Endometrial microvascular endothelial cells (primary cell): Measurements from ENCODE around the gene PI4KA. TPM values are rescaled to one million over a fixed set of nuclear protein-coding genes. Genes with fewer than 3 reads are reported as not detected.
"Not testable (repeated sequence)": the region's sequence is repeated elsewhere in the genome, so short reads cannot be mapped to it uniquely, and the experiment has no call there.

Experiments
- in situ Hi-C: cut with HindIII; loops from 2 replicates; pipeline ENCODE4 v1.10.0; 2017; ENCODE audit warnings: low sequenced_read_pairs, low pct_unique_long_range_greater_than_20kb; ENCODE audit errors: inconsistent ontology term
- total RNA-seq: library from RNA; depleted of rRNA; stranded (reverse); fragments of >200 nt; gene quantifications from one replicate; pipeline ENCODE4 v1.2.3, GENCODE V29; 2015; ENCODE audit errors: inconsistent ontology term

The PI4KA gene
- total RNA-seq, 1 donor from 2014 or later = 52.4 TPM

DNA sequence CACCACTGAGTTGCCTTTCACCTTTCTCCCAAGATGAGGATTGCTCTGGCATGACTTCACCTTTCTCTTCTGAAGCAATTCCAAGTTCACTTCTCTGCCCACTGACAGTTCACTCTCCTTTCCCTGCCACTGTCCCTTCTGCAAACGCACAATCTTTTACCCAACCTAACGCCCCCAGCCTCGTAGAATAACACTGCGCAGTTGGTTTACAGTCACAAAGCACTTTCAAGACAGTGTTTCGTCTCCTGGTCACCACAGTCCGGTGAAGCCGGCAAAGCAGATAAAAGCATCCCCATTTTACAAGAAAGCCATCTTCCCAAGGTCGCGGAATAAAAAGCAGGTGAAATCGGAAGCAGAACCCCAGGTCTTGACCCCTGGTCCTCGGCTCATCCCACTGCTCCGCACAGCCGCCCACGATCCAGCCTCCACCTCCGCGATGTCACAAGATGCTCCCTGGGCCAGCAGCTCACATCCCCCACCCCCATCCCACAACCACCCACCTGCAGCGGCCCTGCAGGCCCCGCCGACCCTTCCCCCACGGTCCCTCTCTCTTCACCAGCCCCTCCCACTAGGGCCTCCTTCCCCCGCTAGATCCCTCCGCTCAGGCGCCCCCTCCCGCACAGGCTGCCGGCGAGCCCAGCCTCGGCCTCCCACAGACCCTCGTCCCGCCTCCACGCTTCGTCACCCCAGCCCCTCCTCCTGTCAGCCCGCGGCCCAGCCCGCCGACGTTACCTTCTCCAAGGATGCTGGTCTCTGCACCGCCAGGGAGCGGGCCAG is 585 bp downstream of the PI4KA start:
- in situ Hi-C loops = no loop called here

DNA sequence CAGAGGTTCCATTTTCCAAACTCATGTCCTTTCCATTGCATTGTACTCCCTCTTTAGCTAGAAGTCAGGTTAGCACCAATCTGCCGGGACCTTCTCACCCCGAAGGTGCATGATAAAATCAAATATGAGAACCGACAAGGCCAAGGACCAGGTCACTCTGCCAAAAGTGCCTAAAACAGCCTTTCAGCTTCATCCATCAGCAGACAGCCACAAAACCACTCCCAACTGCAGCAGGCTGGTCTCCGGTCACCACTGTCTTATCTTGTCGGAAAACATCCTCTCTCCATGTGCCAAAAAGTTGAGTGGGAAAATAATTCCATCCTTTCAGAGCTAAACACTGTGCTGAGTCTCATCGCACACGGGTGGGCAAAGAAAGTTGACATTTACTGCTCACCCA is 1.4 kb downstream of the PI4KA start:
- in situ Hi-C loops = no loop called here

DNA sequence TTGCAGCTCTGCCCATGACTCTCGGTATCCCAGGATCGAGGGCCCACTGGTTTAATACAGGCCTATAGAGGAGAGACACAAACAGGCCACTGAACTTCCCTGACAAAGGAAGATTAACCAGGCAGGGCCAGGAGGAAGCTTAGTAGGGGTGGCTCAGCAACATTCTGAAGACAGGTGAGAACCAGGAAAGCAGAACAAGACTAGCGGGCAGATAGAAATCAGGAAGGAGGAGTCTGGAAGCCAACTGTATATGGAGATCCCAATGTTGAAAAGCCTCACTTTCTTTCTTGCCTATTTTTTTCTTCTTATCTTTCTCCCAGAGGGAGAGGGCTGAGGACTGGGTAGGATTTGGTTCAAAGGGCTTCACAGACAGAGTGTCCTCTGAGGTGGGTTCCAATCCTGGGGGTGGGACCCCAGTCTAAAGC is 5.4 kb downstream of the PI4KA start:
- in situ Hi-C loops = no loop called here

DNA sequence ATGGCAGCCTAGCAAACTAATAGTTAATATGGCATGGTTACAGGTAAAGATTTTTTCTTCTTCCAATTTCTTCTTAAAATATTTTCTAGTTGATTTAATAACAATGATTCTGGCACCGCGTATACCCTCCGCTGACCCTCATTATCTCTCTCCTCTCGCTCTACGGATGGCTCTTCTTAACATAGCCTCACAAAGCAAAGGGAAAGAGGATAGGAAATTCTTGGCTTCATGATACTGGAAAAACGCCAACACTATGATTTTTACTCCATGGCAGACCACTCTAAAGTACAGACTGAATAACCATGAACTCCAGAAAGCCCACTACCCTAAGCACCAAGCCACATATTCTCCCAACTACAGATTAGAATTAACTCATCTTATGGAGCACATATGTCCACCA is 6.1 kb downstream of the PI4KA start:
- in situ Hi-C loops = no loop called here

DNA sequence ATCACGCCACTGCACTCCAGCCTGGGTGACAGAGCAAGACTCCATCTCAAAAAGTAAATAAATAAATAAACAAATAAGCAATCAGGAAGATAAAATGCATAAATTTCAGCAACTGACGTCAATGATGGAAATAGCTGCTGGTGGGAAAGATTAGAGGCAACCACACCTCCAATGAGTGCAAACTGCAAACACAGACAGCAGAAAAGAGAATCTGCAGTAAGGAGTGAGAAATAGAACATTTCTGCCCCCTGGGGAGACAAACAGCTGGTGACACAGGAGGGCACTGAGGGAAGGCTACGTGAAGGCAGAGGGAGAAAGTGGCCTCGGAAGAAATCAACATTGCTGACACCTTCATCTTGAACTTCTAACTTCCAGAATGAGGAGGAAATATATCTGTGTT is 6.5 kb downstream of the PI4KA start:
- in situ Hi-C loops = no loop called here

DNA sequence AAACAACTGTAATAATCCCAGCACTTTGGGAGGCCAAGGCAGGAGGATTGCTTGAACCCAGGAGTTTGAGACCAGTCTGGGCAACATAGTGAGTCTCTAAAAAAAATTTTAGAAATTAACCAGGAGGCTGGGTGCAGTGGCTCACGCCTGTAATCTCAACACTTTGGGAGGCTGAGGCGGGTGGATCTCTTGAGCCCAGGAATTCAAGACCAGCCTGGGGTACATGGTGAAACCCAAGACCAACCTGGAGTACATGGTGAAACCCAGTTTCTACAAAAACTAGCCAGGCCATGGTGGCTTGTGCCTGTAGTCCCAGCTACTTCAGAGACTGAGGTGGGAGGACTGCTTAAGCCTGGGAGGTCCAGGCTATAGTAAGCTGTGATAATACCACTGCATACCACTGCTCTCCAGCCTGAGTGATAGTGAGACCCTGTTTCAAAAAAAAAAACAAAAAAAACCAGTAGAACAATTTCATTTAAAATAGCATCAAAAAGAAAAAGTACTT is 11.2 kb downstream of the PI4KA start:
- in situ Hi-C loops = no loop called here

DNA sequence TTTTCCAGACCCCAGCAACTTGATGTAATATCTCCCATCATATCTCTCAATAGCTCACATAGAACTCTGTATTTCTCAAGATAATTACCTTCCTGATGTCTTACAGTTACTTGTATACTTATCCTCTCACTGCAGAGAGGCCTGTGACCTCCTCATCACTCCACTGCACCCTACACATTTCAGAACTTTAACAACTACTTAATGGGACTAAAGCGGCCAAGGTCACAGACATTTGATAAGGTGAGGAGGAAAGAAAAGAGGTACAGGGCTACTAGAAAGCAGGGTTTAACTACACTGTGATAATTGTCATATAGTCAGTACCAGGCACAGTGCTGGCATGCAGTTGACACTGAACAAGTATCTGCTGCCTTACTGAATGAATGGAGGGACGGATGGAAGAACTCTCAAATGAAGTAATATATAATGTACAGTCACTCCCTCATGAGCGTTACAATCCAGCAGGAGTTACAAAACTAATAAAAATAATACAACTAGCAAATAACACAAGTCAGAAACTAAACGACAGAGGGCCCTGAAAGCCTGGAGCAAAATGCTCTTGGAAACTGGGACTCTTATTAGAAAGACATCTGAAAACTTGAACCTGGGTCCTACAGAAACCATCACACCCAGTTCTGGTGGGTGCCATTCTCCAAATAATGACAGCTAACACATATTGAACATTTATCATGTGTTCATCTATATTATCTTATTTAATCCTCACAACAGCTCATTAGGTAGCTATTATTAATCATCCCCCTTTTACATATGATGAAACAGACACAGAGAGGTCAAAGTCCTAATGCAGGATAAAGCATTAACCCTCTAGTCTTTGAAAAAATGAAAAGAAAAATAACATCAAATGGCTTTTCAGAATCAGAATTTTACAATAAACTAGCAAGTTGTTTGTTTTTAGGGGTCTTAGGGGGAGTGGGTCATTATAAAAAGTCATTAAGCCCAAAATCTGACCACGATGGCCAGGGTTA is 14.3 kb downstream of the PI4KA start:
- in situ Hi-C loops = no loop called here

DNA sequence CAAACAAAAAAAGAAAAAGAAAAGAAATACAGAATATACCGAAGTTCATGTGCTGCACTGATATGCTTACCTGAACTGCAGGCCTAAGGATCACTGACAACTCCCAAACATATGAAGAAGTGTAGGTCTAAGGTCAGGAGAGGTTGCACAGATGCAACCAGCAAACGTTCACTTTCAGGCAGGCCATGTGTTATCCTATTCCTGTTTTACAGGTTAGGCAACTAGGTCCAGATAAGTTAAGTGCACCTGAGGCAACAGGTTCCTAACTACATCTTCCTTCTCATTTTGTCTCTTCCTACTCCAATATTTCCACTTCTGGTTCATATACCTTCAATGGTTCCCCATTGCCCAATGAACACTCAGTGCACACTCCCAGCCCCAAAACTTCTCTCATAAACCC is 15.1 kb downstream of the PI4KA start:
- in situ Hi-C loops = no loop called here

DNA sequence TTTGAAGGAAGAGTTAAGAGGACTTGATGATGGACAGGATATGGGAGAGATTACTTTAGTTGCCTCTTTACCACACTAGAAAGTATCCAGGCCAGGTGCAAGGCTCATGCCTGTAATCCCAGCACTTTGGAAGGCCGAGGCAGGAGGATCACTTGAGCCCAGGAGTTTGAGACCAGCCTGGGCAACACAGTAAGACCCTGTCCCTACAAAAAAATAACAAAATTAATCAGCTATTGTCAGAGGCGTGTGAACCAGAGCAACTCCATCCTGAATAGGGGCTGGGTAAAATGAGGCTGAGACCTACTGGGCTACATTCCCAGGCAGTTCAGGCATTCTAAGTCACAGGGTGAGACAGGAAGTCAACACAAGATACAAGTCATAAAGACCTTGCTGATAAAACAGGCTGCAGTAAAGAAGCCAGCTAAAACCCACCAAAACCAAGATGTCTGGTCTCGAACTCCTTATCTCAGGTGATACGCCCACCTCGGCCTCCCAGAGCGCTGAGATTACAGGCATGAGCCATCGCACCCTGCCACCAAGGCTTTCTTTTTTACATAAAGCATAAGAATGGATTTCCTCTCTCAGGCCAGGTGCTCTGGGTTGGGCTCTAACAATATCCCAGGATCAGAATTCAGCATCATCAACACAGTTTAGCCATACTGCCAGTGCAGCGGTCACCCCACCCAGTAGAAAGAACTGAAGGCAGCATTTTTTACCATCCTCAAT is 17.8 kb downstream of the PI4KA start:
- in situ Hi-C loops = no loop called here

DNA sequence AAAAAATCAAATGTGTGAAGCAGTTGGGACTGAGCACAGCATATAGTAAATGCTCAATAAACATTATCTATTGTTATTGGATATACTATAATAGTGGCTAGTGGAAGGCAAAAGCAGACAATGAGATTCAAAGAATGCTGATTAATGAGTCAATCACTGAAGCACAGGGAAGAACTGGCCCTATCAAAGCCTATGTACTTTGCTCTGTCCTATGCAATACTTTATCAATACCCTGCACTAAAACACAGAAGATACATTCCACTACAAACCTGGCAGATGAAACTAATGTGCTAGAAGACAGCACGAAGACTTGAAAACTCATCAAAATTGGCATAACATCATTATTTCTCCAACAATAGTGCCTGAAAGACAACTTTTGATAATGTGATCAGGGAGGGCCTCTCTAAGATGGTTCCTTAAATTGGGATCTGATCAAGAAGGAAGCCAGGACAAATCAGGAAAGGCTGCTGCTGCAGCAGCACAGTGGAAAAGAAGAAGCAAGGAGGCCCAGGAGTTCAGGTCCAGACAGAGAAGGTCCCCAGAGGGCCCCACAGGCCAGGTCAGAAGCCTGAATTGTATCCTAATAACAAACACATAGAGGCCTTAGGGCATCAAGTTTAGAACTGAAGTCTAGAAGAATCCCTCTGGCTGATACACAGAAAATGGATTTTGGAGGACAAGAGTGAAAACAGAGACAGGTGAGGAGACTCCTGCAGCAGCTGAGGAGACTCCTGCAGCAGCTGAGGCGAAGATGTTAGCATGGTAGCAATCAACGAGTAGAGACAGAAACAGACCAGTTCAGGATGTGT is 18.6 kb downstream of the PI4KA start:
- in situ Hi-C loops = no loop called here

DNA sequence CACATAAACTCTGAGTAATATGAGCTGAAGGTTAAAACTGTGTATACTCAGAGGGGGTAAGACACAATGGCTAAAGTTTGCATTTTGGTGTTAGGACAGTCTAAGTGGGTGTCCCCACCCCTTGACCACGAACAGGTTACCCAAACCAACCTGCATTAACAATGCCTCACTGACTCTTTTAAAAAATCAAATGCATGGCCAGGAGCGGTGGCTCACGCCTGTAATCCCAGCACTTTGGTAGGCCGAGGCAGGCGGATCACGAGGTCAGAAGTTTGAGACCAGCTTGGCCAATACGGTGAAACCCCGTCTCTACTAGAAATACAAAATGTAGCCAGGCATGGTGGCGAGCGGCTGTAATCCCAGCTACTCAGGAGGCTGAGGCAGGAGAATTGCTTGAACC is 19.3 kb downstream of the PI4KA start:
- in situ Hi-C loops = not testable (repeated sequence)

DNA sequence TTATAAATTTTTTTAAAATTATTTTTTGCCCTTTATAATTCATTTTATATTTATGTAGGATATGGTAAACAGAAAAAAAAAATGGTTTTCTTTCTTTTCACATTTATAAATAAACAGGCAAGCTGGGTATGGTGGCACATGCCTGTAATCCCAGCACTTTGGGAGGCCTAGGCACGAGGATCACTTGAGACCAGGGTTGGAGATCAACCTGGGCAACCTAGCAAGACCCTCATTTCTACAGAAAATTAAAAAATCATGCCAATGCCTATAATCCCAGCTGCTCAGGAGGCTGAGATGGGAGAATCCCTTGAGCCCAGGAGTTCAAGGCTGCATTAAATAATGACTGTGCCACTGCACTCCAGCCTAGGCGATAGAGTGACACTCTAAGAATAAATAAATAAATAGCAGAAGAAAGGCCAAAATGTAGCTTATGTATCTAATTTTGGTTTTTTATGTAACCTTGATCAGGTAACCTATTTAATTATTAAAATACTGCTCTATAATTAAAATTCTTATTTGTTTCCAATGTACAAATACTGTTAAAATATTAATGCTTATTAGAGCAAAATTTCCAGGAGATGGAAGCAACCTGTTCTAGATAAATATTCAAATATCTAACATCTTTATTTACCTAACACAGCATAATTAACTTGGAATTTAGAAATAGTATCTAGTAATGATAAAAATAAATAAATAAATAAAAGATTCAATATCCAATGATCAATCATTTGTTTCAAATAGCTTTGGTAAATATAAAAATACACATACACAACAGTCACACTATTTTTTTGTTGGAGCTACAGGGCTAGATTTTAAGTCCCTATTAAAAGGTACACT is 21.4 kb downstream of the PI4KA start:
- in situ Hi-C loops = no loop called here

DNA sequence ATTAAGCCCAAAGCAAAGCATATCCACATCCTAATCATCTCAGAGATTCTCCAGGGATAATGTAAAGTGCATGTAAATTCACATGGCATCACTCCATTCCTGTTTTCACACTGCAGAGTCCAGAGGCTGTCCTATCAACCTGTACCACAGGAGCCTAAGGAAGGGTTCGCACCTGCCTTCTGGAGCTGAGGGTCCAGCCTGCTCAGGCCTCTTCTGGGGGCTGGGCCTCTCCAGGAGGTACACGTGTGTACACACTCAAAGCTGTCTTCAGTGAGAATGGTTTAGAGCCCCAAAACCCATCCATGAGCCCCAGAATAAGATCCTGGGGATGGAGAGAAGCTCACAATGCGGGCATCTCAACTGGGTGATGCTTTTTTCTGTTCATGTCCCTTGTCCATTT is 23.9 kb downstream of the PI4KA start:
- in situ Hi-C loops = no loop called here

DNA sequence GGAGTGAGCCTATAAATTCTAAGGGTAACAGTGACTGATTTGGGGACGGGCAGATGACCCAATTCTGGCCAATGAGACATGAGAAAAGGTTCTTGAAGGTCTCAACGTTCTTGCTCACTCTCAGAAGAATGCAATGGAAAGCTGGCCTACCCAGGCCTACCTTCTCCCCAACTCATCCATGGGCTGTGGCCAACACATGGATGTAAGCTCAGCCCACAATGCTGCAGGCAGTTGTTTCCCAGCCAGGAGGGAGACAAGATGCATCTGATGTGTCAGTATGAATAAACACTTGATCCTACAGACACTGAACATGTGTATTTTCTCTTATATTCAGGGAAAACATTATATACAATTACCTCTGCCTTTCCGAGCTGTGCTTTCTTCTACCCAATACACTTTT is 24.4 kb downstream of the PI4KA start:
- in situ Hi-C loops = no loop called here

DNA sequence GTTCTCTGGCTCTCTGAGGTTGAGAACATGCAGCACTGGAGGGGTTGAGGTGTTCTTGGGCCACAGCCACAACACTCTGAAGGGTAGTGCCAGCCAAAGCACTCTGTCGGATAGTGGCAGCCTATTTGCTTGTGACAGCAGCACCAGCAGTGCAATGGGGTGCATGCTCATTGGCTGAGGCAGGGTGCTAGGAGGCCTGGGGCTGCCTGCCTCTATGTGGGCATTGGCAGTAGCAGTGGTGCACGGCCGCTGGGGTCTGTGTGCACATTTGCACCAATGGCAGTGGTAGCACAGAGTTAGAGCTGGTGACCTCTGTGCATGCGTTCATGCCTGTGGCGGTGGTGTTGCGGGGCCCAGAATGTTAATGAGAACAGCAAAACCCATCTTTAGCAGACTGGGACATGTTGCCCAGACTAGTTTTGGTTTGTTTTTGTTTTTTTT is 25.4 kb downstream of the PI4KA start:
- in situ Hi-C loops = no loop called here

DNA sequence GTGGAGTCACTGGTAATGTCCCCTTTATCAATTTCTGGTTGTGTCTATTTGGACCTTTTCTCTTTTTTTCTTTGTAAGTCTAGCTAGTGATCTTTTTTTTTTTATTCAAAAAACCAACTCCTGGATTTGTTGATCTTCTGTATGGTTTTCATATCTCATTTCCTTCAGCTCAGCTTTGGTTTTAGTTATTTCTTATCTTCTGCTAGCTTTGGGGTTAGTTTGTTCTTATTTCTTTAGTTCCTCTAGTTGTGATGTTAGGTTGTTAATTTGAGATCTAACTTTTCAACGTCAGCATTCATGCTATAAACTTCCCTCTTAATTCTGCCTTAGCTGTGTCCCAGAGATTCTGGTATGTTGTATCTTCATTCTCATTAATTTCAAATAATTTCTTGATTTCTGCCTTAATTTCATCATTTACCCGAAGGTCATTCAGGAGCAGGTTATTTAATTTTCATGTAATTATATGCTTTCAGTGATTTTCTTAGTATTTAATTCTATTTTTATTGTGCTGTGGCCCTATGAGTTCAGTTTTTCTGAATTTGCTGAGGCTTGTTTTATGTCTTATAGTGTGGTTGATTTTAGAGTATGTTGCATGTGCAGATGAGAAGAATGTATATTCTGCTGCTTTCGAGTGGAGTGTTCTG is 29.0 kb downstream of the PI4KA start:
- in situ Hi-C loops = no loop called here
